Measurements from ENCODE around the gene FYB2.

Gene FYB2

GRCh38 chr1:56710646-56711045 lies 108.6 kb downstream of the FYB2 start:
- DNase-seq: no peak

GRCh38 chr1:56709995-56710394 lies 109.2 kb downstream of the FYB2 start:
- DNase-seq: no peak

- no peak for DNase-seq
Measured at GRCh38 chr1:56709269-56709880, 109.8 kb downstream of the FYB2 start.

GRCh38 chr1:56707379-56707778 lies 111.8 kb downstream of the FYB2 start:
- DNase-seq: no peak

- no peak for DNase-seq
Measured at GRCh38 chr1:56703747-56704146, 115.5 kb downstream of the FYB2 start.

- DNase-seq: no peak
Measured at GRCh38 chr1:56696663-56697062, 122.5 kb downstream of the FYB2 start.

GRCh38 chr1:56688522-56689026 lies 130.6 kb downstream of the FYB2 start:
- no peak for DNase-seq

- no peak for DNase-seq
Measured at GRCh38 chr1:56686169-56686568, 133.0 kb downstream of the FYB2 start.

- DNase-seq: no peak
Measured at GRCh38 chr1:56683569-56683968, 135.6 kb downstream of the FYB2 start.

- DNase-seq: no peak
Measured at GRCh38 chr1:56676571-56677035, 142.6 kb downstream of the FYB2 start.

- no peak for DNase-seq
Measured at GRCh38 chr1:56675763-56676162, 143.4 kb downstream of the FYB2 start.

GRCh38 chr1:56672579-56672978 lies 146.6 kb downstream of the FYB2 start:
- no peak for DNase-seq

- no peak for DNase-seq
Measured at GRCh38 chr1:56671542-56671941, 147.7 kb downstream of the FYB2 start.

- no peak for DNase-seq
Measured at GRCh38 chr1:56671085-56671484, 148.1 kb downstream of the FYB2 start.

- no peak for DNase-seq
Measured at GRCh38 chr1:56670350-56670749, 148.9 kb downstream of the FYB2 start.

Data from SIG-M5 (cell line).